KMS-11 (cell line): ENCODE data around the gene RNLS.
A peak's percentile ranks its signal among the peaks of the same experiment; 100 is the strongest.

Source experiments
- H2AFZ ChIP-seq: fragments of 200-600 bp; sonication (generic); 2 replicates; pipeline ENCODE4 v1.6.1; 2016; ENCODE audit warnings: antibody characterized with exemption, mixed run types, low read depth
- H3K27ac ChIP-seq: fragments of 200-600 bp; sonication (generic); 2 replicates; pipeline ENCODE4 v1.6.1; 2016; ENCODE audit warnings: mild to moderate bottlenecking, mixed run types
- H3K27me3 ChIP-seq: fragments of 200-600 bp; sonication (generic); 2 replicates; pipeline ENCODE4 v1.6.1; 2017; ENCODE audit warnings: mild to moderate bottlenecking, low read depth, mixed run types, moderate library complexity; ENCODE audit not compliant: insufficient read depth
- H3K36me3 ChIP-seq: fragments of 200-600 bp; sonication (generic); 2 replicates; pipeline ENCODE4 v1.6.1; 2017; ENCODE audit warnings: mild to moderate bottlenecking, mixed run types; ENCODE audit not compliant: insufficient read depth
- H3K4me1 ChIP-seq: fragments of 200-600 bp; sonication (generic); 2 replicates; pipeline ENCODE4 v1.6.1; 2016; ENCODE audit warnings: mild to moderate bottlenecking, low read depth, mixed run types; ENCODE audit not compliant: poor library complexity, severe bottlenecking
- H3K4me2 ChIP-seq: fragments of 200-600 bp; sonication (generic); 2 replicates; pipeline ENCODE4 v1.7.0; 2016; ENCODE audit warnings: mild to moderate bottlenecking, mixed run types
- H3K4me3 ChIP-seq: fragments of 200-600 bp; sonication (generic); IDR thresholded peaks from 2 replicates; pipeline ENCODE4 v1.6.1; 2017; ENCODE audit warnings: low read depth, low read length, mixed read lengths; ENCODE audit not compliant: insufficient read depth
- H3K79me2 ChIP-seq: fragments of 200-600 bp; sonication (generic); 2 replicates; pipeline ENCODE4 v1.6.1; 2016; ENCODE audit warnings: low read depth, mixed run types; ENCODE audit not compliant: insufficient read depth
- H3K9ac ChIP-seq: fragments of 200-600 bp; sonication (generic); 2 replicates; pipeline ENCODE4 v1.6.1; 2016; ENCODE audit warnings: mild to moderate bottlenecking, mixed run types
- H4K20me1 ChIP-seq: fragments of 200-600 bp; sonication (generic); 2 replicates; pipeline ENCODE4 v1.6.1; 2016; ENCODE audit warnings: mild to moderate bottlenecking, mixed run types; ENCODE audit not compliant: insufficient read depth
- CTCF ChIP-seq: fragments of 200-600 bp; sonication (generic); conservative IDR thresholded peaks from 2 replicates; pipeline ENCODE4 v1.6.1; 2017; ENCODE audit warnings: low read depth, mild to moderate bottlenecking, antibody characterized with exemption, low read length, moderate library complexity, mixed read lengths

Gene RNLS

GRCh38 chr10:88592381-88592780, 9.3 kb upstream of the RNLS start:
- no peaks in the 10 kb centered on the region for H3K4me1 ChIP-seq
- no peak overlapping the region for H2AFZ ChIP-seq
- H3K27me3 ChIP-seq = no peaks in the 10 kb centered on the region
- H4K20me1 ChIP-seq = no peaks in the 10 kb centered on the region
- no peak overlapping the region for H3K4me3 ChIP-seq
- no peak for TF ChIP-seq CTCF
- no peak overlapping the region for H3K9ac ChIP-seq
- H3K36me3 ChIP-seq = no peaks in the 10 kb centered on the region
- H3K4me2 ChIP-seq = no peak overlapping the region
- no peak overlapping the region for H3K27ac ChIP-seq
- H3K79me2 ChIP-seq = no peaks in the 10 kb centered on the region

- Histone ChIP-seq H3K4me3 (no peak within 1 kb of the TSS), H3K79me2 (no peaks in the 10 kb centered on the region), H3K4me2 (no peak within 1 kb of the TSS), H2AFZ (no peak within 1 kb of the TSS), H3K4me1 (peaks cover 15% of the 10 kb centered on the region), H3K9ac (no peak within 1 kb of the TSS), H4K20me1 (no peaks in the 10 kb centered on the region), H3K27ac (no peak within 1 kb of the TSS), H3K27me3 (no peaks in the 10 kb centered on the region), H3K36me3 (no peaks in the 10 kb centered on the region)
- TF ChIP-seq CTCF = no peak
Observed at GRCh38 chr10:88586462-88586861, 3.3 kb upstream of the RNLS start, which contains the start of gene LIPJ. Gene LIPJ, plus strand, starts transcription at chr10:88586762. Its CDS starts 3,926 bp downstream, at chr10:88590688.

GRCh38 chr10:88583584-88583957, 453 bp upstream of the RNLS start:
- TF ChIP-seq CTCF = no peak
- Histone ChIP-seq H3K79me2 (no peaks in the 10 kb centered on the region), H3K27ac (peak overlapping the region; percentile 98), H3K4me3 (no peak overlapping the region), H3K9ac (peak overlapping the region; percentile 96; the same call in 1 of the 2 replicates), H3K4me1 (peaks cover 15% of the 10 kb centered on the region), H3K27me3 (no peaks in the 10 kb centered on the region), H2AFZ (peak overlapping the region; percentile 97), H4K20me1 (no peaks in the 10 kb centered on the region), H3K36me3 (no peaks in the 10 kb centered on the region), H3K4me2 (peak overlapping the region; percentile 81)

- Histone ChIP-seq H3K79me2 (no peaks in the 10 kb centered on the region), H3K27me3 (no peaks in the 10 kb centered on the region), H3K9ac (peak overlapping the region; percentile 96; the same call in 1 of the 2 replicates), H3K4me3 (no peak overlapping the region), H3K36me3 (no peaks in the 10 kb centered on the region), H2AFZ (peak overlapping the region; percentile 97), H4K20me1 (no peaks in the 10 kb centered on the region), H3K27ac (peak overlapping the region; percentile 98), H3K4me1 (peaks cover 15% of the 10 kb centered on the region), H3K4me2 (peak overlapping the region; percentile 81)
- no peak for TF ChIP-seq CTCF
Observed at GRCh38 chr10:88582411-88582805, 710 bp downstream of the RNLS start.
